WERI-Rb-1 (cell line): ENCODE results near the gene HRK.

Experiments
- DNase-seq: peaks from one replicate; pipeline ENCODE4 v3.0.0-alpha.2; 2020
- H3K27ac ChIP-seq: fragments of 250-450 bp; sonication (Bioruptor Pico); 2 replicates; pipeline ENCODE4 v1.5.1; 2020; ENCODE audit warnings: mild to moderate bottlenecking, moderate library complexity
- H3K27me3 ChIP-seq: fragments of 250-450 bp; sonication (Bioruptor Pico); 2 replicates; pipeline ENCODE4 v1.5.1; 2021; ENCODE audit warnings: mild to moderate bottlenecking, low read depth, moderate library complexity; ENCODE audit not compliant: insufficient read depth, severe bottlenecking
- H3K36me3 ChIP-seq: fragments of 250-450 bp; sonication (Bioruptor Pico); 2 replicates; pipeline ENCODE4 v1.5.1; 2020; ENCODE audit warnings: mild to moderate bottlenecking, moderate library complexity
- H3K4me3 ChIP-seq: 2 replicates; pipeline ENCODE4 v1.5.1; 2011; ENCODE audit warnings: low read depth, mild to moderate bottlenecking, control low read depth, low read length
- H3K9me3 ChIP-seq: fragments of 250-450 bp; sonication (Bioruptor Pico); 2 replicates; pipeline ENCODE4 v1.5.1; 2021; ENCODE audit warnings: mild to moderate bottlenecking, moderate library complexity; ENCODE audit not compliant: severe bottlenecking
- TF ChIP-seq, protein P1 (sequence below): IDR thresholded peaks from 2 replicates; pipeline ENCODE4 v1.5.1; 2011; ENCODE audit warnings: low read depth, mild to moderate bottlenecking, control low read depth, inconsistent platforms, low read length

HRK gene

GRCh38 chr12:116880213-116880816 is 926 bp downstream of the HRK start:
- DNase-seq: no peak
- Histone ChIP-seq H3K27ac (no peak overlapping the region), H3K9me3 (no peaks in the 10 kb centered on the region), H3K4me3 (peak overlapping the region; percentile 52), H3K36me3 (no peaks in the 10 kb centered on the region), H3K27me3 (peaks cover 40% of the 10 kb centered on the region)
- TF ChIP-seq, protein P1, sequence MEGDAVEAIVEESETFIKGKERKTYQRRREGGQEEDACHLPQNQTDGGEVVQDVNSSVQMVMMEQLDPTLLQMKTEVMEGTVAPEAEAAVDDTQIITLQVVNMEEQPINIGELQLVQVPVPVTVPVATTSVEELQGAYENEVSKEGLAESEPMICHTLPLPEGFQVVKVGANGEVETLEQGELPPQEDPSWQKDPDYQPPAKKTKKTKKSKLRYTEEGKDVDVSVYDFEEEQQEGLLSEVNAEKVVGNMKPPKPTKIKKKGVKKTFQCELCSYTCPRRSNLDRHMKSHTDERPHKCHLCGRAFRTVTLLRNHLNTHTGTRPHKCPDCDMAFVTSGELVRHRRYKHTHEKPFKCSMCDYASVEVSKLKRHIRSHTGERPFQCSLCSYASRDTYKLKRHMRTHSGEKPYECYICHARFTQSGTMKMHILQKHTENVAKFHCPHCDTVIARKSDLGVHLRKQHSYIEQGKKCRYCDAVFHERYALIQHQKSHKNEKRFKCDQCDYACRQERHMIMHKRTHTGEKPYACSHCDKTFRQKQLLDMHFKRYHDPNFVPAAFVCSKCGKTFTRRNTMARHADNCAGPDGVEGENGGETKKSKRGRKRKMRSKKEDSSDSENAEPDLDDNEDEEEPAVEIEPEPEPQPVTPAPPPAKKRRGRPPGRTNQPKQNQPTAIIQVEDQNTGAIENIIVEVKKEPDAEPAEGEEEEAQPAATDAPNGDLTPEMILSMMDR: no peak

GRCh38 chr12:116879509-116880212 is 1.6 kb downstream of the HRK start:
- no peak overlapping the region for H3K27ac ChIP-seq
- H3K27me3 ChIP-seq: peaks cover 40% of the 10 kb centered on the region
- H3K4me3 ChIP-seq: peak overlapping the region; percentile 39

DNA sequence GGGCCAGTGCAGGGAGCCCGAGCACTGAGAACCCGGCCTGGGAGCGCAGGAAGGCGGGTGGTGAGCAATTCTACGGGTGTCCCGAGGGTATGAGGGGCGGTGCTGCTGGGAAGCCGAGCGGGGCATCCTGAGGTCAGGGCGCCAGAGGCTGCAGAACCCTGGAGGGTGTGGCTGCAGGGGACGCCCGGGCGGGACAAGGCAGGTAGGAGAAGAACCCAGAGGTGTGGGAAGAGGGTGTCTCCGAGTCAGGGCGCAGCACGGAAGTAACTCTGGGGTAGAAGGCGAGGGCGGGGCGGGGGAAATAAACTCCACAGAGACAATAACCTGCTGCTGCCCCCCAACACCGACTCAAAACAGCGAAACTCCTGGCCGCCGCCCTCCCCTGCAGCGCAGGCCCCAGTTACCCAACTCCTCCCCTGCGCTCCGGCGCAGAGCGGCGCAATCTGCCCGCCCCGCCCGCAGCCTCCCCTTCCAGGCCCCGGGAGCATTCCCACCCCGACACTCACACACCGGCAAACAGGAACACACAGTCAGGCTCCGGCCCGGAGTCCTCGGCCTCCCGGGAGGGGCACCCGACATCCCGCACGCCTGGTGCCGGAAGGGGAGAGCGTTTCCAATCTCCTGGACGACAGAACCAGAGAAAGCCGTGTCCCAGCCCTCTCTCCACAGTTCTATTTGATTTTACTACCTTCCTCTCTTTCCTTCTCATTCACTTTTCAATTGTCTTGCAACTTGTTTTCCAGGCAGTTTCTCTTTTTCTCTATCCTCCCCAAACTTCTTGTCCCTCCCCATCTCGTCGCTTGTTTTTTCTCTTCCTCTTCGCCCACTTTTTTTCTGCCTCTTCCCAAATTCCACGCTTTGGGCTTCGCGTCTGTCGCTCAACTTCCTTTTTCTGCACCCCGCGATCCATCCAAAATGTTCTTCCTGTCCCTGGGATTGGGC is 2.4 kb downstream of the HRK start:
- H3K4me3 ChIP-seq: peak overlapping the region; percentile 39
- no peaks in the 10 kb centered on the region for H3K9me3 ChIP-seq
- peaks cover 40% of the 10 kb centered on the region for H3K27me3 ChIP-seq
- TF ChIP-seq, protein P1: no peak
- no peak for DNase-seq
- H3K27ac ChIP-seq: no peak overlapping the region
- H3K36me3 ChIP-seq: no peaks in the 10 kb centered on the region

More at GRCh38 chr12:116879509-116880212, 1.6 kb downstream of the HRK start:
- Histone ChIP-seq H3K36me3 (no peaks in the 10 kb centered on the region), H3K9me3 (no peaks in the 10 kb centered on the region)
- DNase-seq: no peak
- TF ChIP-seq, protein P1: no peak

GRCh38 chr12:116876151-116876869 is 4.9 kb downstream of the HRK start:
- no peak for DNase-seq
- TF ChIP-seq, protein P1: no peak
- H3K27ac ChIP-seq: no peak overlapping the region
- H3K36me3 ChIP-seq: no peaks in the 10 kb centered on the region
- no peak overlapping the region for H3K4me3 ChIP-seq
- no peaks in the 10 kb centered on the region for H3K9me3 ChIP-seq
- H3K27me3 ChIP-seq: peaks cover 26% of the 10 kb centered on the region

GRCh38 chr12:116874324-116874995 is 6.8 kb downstream of the HRK start:
- no peak for DNase-seq
- no peak overlapping the region for H3K27ac ChIP-seq
- TF ChIP-seq, protein P1: no peak
- peaks cover 14% of the 10 kb centered on the region for H3K27me3 ChIP-seq
- H3K4me3 ChIP-seq: no peak overlapping the region
- no peaks in the 10 kb centered on the region for H3K36me3 ChIP-seq
- H3K9me3 ChIP-seq: no peaks in the 10 kb centered on the region
